Measurements from ENCODE around the gene FFAR1. TPM values are rescaled to one million over a fixed set of nuclear protein-coding genes. Genes with fewer than 3 reads are reported as not detected.

The FFAR1 gene
- total RNA-seq, 6 donors from 2014 or later, result 0.17 TPM; not detected in 5

DNA sequence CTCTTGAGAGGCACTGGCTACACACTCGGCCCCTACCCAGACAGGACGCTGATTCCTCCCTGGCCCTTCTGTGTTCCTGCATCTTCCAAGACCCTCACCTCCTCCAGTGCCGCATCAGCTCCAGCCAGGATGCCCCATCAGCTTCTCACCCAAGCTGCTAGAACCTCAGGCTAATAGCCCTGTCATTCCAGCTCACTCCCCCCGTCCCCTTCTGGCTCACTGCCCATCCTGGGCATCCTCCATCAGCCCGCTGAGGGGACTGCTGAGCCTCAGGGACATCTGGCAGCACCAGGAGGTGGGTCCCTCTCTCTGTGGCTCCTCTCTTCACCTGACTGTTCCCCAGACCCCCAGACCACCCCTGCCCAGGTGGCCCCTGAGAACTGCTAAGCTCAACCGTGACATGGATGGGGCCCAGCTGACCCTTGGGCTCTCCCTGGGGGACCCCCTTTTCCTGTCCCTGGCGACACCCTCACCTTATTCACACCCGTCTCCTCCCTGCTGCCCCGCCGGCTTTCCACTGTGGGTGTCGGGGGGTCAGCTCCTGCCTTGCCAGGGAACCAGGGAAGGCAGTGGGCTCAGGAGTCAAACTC lies 15.4 kb downstream of the FFAR1 start:
- Histone ChIP-seq H3K4me1 (peaks cover 0 to 3% (median 1%) of the 10 kb centered on the region in 4 donors), H3K9me3 (no peaks in the 10 kb centered on the region), H3K27ac (no peak overlapping the region), H3K36me3 (no peaks in the 10 kb centered on the region), H3K4me3 (no peak overlapping the region), H3K27me3 (no peaks in the 10 kb centered on the region)
- 90 to 92% methylated on average over 7 to 9 of the region's 11 CpGs for WGBS, 2 donors
- ATAC-seq (ENCODE audit: low FRiP score in 2 of 2) (no peak), DNase-seq (no peak)
- TF ChIP-seq, protein P1, sequence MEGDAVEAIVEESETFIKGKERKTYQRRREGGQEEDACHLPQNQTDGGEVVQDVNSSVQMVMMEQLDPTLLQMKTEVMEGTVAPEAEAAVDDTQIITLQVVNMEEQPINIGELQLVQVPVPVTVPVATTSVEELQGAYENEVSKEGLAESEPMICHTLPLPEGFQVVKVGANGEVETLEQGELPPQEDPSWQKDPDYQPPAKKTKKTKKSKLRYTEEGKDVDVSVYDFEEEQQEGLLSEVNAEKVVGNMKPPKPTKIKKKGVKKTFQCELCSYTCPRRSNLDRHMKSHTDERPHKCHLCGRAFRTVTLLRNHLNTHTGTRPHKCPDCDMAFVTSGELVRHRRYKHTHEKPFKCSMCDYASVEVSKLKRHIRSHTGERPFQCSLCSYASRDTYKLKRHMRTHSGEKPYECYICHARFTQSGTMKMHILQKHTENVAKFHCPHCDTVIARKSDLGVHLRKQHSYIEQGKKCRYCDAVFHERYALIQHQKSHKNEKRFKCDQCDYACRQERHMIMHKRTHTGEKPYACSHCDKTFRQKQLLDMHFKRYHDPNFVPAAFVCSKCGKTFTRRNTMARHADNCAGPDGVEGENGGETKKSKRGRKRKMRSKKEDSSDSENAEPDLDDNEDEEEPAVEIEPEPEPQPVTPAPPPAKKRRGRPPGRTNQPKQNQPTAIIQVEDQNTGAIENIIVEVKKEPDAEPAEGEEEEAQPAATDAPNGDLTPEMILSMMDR (IDR thresholded peaks at IDR 0.05), result no peak
- TF ChIP-seq EP300 (IDR thresholded peaks at IDR 0.05) (no peak), POLR2A (IDR thresholded peaks at IDR 0.05) (no peak), POLR2AphosphoS5 (IDR thresholded peaks at IDR 0.05) (no peak)

DNA sequence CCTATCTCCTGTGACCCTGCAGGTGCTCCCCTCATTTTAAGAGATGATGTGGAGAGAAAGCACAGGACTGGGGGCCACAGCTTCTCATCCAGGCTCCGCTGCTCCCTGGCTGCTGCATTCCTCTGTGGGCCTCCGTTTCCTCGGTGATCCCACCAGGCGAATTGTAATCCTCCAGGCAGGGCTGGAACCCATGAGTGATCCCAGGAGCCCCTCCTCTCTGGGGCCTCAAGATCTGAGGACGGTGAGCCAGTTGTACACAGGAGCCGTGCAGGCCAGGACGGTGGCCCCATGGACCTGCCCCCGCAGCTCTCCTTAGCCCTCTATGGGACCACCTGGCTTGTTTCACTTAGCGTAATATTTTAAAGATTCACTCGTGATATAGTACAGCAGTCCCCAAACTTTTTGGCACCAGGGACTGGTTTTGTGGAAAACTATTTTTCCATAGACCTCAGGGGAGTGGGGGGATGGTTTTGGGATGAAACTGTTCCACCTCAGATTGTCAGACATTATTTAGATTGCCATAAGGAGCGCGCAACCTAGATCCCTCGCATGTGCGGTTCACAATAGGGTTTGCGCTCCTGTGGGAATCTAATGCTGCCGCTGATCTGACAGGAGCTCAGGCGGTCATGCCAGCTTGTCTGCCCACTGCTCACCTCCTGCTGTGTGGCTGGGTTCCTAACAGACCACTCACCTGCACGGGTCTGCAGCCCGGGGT lies 16.2 kb downstream of the FFAR1 start:
- no peaks in the 10 kb centered on the region for H3K36me3 ChIP-seq
- 80 to 86% methylated on average over 4 to 19 of the region's 19 CpGs for WGBS, 2 donors
- TF ChIP-seq POLR2A (IDR thresholded peaks at IDR 0.05) (no peak), EP300 (IDR thresholded peaks at IDR 0.05) (no peak), POLR2AphosphoS5 (IDR thresholded peaks at IDR 0.05) (no peak)
- TF ChIP-seq, protein P1 (IDR thresholded peaks at IDR 0.05), result no peak
- no peak overlapping the region for H3K4me3 ChIP-seq
- no peaks in the 10 kb centered on the region for H3K4me1 ChIP-seq
- ATAC-seq (ENCODE audit: low FRiP score in 2 of 2), result no peak
- no peaks in the 10 kb centered on the region for H3K9me3 ChIP-seq
- DNase-seq, result no peak
- H3K27ac ChIP-seq, result no peak overlapping the region
- H3K27me3 ChIP-seq, result no peaks in the 10 kb centered on the region

DNA sequence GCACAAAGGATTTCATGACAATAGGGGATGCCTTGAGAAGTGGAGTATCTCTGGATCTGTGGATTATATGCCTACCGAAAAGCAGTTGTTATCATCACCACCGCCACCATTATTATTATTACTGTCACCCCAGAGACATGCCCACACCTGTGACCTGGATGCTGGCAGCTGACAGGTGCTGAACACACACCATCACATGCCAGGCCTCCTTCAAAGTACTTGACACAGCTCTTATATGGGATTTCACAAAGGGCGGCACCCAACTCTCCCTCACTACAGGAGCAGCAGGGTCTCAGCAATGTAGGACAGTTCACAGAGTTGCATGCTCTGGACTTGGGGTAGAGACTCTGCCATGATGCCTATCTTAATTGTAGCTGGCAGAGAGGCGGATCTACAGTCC lies 17.6 kb downstream of the FFAR1 start:
- H3K27ac ChIP-seq, result no peak overlapping the region
- no peak overlapping the region for H3K4me3 ChIP-seq
- H3K4me1 ChIP-seq, result no peaks in the 10 kb centered on the region
- H3K27me3 ChIP-seq, result no peaks in the 10 kb centered on the region
- ATAC-seq (ENCODE audit: low FRiP score in 2 of 2) (no peak), DNase-seq (peak in 1 of 2 donors; percentile 58)
- 81% methylated on average over 4 of the region's 4 CpGs; no CpG with 5 or more reads in 1 of the 2 donors for WGBS, 2 donors
- TF ChIP-seq, protein P1 (IDR thresholded peaks at IDR 0.05), result no peak
- TF ChIP-seq POLR2AphosphoS5 (IDR thresholded peaks at IDR 0.05) (no peak), EP300 (IDR thresholded peaks at IDR 0.05) (no peak), POLR2A (IDR thresholded peaks at IDR 0.05) (no peak)
- H3K9me3 ChIP-seq, result no peaks in the 10 kb centered on the region
- H3K36me3 ChIP-seq, result no peaks in the 10 kb centered on the region

DNA sequence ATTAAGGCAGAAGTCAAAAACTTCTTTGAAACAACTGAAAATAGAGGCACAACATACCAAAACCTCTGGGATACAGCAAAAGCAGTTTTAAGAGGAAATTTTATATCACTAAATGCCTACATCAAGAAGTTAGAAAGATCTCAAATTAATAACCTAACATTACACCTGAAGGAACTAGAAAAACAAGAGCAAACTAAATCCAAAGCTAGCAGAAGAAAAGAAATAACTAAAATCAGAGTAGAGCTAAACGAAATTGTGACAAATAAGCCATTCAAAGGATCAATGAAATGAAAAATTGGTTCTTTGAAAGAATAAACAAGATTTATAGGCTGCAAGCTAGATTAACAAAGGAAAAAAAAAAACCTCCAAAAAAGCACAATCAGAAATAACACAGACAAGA lies 20.7 kb downstream of the FFAR1 start:
- no peak overlapping the region for H3K27ac ChIP-seq
- no peaks in the 10 kb centered on the region for H3K4me1 ChIP-seq
- 63 to 69% methylated on average over 1 of the region's 1 CpG for WGBS, 2 donors
- H3K9me3 ChIP-seq, result no peaks in the 10 kb centered on the region
- no peaks in the 10 kb centered on the region for H3K36me3 ChIP-seq
- no peak for DNase-seq
- TF ChIP-seq POLR2A (IDR thresholded peaks at IDR 0.05), result no peak
- TF ChIP-seq, protein P1 (IDR thresholded peaks at IDR 0.05), result no peak
- no peak for TF ChIP-seq POLR2AphosphoS5 (IDR thresholded peaks at IDR 0.05)
- TF ChIP-seq EP300 (IDR thresholded peaks at IDR 0.05), result no peak
- H3K4me3 ChIP-seq, result no peak overlapping the region
- H3K27me3 ChIP-seq, result no peaks in the 10 kb centered on the region
- no peak for ATAC-seq (ENCODE audit: low FRiP score in 2 of 2)

DNA sequence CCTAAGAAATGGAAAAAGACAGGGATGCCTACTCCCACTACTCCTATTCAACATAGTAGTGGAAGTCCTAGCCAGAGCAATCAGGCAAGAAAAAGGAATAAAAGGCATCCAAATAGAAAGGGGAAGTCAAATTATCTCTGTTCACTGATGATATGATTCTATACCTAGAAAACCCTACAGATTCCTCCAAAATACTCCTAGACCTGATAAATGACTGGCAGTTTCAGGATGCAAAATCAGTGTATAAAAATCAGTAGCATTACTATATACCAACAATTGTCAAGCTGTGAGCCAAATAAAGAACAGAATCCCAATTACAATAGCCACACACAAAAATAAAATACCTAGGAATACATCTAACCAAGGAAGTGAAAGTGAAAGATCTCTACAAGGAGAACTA lies 21.8 kb downstream of the FFAR1 start:
- H3K4me3 ChIP-seq, result no peak overlapping the region
- no peak overlapping the region for H3K27ac ChIP-seq
- no peaks in the 10 kb centered on the region for H3K9me3 ChIP-seq
- H3K36me3 ChIP-seq, result no peaks in the 10 kb centered on the region
- TF ChIP-seq, protein P1 (IDR thresholded peaks at IDR 0.05), result no peak
- TF ChIP-seq POLR2A (IDR thresholded peaks at IDR 0.05) (no peak), POLR2AphosphoS5 (IDR thresholded peaks at IDR 0.05) (no peak), EP300 (IDR thresholded peaks at IDR 0.05) (no peak)
- DNase-seq, result no peak
- H3K27me3 ChIP-seq, result no peaks in the 10 kb centered on the region
- H3K4me1 ChIP-seq, result no peaks in the 10 kb centered on the region
- ATAC-seq (ENCODE audit: low FRiP score in 2 of 2), result no peak

Measured in upper lobe of left lung (tissue), 6 donors.